ENCODE data around the gene ARL17A.
"Not testable (repeated sequence)": the region's sequence is repeated elsewhere in the genome, so short reads cannot be mapped to it uniquely, and the experiment has no call there.

Gene ARL17A

DNA sequence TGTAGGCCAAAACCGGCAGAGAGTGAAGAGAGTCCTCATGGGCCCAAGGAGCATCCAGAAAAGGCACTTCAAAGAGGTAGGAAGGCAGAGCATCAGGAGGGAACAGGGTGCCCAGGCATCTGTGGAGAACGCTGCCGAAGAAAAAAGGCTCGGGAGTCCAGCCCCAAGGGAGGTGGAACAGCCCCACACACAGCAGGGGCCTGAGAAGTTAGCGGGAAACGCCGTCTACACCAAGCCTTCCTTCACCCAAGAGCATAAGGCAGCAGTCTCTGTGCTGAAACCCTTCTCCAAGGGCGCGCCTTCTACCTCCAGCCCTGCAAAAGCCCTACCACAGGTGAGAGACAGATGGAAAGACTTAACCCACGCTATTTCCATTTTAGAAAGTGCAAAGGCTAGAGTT, 30.9 kb downstream of the ARL17A start:
- not testable (repeated sequence) for DNase-seq (ENCODE audit: low read depth)

DNA sequence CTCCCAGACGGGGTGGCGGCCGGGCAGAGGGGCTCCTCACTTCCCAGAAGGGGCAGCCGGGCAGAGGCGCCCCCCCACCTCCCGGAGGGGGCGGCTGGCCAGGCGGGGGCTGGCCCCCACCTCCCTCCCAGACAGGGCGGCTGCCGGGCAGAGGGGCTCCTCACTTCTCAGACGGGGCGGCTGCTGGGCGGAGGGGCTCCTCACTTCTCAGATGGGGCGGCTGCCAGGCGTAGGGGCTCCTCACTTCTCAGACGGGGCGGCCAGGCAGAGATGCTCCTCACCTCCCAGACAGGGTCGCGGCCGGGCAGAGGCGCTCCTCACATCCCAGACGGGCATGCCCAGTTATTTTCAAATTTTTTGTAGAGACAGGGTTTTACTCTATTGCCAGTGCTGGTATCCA, 44.8 kb downstream of the ARL17A start:
- DNase-seq (ENCODE audit: low read depth), result not testable (repeated sequence)

DNA sequence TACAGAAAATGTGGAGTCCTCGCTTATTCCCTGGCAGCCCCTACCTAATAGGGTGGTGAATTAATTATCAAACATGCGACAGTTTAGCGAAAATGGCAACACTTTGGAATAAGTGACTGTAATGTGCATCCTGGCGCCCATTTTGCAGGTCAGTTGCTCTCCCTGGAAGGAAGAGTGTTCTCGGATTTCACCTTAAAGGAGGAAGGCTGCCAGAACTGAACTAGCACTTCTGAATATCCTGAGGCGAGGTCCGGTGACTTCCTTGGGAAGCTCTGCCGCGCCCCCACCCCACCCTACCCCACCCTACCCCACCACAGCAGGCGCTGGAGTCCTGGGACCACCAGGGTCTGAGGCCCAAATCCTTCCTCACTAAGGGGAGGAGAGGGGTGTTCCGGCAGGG, 67.3 kb downstream of the ARL17A start, which contains the start of gene LRRC37A2:
TSS of gene LRRC37A2 (plus strand) at position 301 of the 400 bp plus-strand sequence. CDS start 245 bp downstream, outside the sequence.
- DNase-seq (ENCODE audit: low read depth), result not testable (repeated sequence)

DNA sequence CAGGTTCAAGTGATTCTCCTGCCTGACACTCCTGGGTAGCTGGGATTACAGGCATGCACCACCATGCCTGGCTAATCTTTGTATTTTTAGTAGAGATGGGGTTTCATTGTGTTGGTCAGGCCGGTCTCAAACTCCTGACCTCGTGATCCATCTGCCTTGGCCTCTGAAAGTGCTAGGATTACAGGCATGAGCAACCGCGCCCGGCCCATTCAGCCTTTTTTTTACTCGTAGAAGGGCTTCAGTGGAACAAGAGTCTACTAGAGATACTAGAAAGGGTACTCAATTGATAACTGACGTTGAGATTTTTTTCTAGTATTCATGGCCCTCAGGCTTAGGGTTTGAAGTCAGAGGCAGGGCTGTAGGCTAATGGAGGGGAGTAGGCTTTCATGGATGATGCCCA, 73.6 kb downstream of the ARL17A start:
- not testable (repeated sequence) for DNase-seq (ENCODE audit: low read depth)

DNA sequence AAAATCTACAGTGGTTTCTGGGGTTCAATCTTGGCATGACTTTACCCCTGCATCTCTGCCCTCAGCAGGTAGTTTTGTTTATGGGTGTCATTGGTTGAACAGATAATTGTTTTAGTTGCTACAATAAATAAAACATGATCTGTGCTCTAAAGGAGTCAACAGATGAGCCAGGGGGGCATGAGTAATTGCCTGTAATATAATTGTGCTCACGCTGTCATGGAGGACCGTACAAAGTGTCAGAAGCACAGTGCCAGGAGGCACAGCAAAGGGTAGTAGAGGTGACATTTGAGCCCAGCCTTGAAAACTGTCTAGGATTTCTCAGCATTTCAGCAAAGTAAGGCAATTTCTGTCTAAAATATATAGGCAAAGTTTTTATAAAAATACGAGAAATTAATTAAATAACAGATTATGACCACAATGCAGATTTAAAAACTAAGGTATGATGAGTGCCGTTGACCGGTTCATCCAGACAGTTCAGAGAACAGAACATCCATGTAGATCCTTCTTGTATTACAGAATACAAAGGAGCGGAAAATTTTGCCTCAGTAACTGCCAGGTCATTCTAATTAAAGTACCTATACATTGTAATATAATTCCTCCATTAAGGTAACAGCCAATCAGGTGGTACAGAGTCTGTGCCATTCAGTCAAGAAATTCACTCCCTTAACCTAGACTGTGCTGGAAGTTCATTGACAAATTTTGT, 79.9 kb downstream of the ARL17A start:
- DNase-seq (ENCODE audit: low read depth), result not testable (repeated sequence)

DNA sequence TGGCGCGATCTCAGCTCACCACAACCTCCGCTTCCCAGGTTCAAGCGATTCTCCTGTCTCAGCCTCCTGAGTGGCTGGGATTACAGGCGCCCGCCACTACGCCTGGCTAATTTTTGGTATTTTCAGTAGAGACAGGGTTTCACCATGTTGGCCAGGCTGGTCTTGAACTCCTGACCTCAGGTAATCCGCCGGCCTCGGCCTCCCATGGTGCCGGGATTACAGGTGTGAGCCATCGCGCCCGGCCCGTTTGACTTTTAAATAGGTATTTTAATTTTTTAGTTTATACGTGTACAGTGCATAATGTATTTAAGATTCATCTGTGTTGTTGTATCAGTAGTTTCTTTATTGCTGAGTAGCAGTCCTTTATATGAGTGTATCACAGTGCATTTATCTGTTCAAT, 87.5 kb downstream of the ARL17A start:
- not testable (repeated sequence) for DNase-seq (ENCODE audit: low read depth)

DNA sequence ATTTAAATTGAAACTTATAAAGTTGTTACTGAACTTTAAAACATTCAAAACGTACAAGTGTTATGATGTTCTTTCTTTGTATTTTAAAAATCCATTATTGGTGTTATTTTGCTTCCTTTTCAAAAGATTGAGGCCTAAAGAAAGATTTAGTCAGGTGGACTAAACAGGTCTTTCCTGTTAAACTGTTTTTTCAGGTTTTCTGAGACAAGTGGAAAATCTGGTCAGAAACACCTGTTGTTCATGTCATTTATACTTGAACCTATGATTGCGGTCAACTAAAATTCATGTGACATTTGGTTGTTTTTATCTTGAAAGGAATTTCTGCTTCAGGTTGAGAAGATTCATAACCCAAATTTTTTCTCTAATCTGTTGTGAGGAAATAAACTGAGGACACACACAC, 98.2 kb downstream of the ARL17A start:
- not testable (repeated sequence) for DNase-seq (ENCODE audit: low read depth)

DNA sequence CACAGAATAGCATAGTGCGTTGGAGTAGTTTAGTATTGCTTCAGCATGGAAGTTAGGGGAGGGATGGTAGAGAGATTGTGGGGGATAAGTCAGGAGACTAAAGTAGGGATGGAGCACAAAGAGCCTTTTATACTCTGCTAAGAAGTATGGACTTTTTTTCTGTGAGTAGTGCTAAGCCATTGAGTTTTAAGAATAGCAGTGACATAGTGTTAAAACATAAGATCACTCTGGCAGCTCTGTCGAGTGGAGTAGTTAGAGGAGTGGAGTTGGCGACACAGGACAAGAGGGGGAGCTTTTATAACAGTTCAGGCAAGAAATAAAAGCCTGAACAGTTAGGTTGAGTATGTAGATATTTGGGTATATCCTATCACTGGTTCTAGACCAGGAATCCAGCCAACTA, 100.7 kb downstream of the ARL17A start:
- not testable (repeated sequence) for DNase-seq (ENCODE audit: low read depth)

DNA sequence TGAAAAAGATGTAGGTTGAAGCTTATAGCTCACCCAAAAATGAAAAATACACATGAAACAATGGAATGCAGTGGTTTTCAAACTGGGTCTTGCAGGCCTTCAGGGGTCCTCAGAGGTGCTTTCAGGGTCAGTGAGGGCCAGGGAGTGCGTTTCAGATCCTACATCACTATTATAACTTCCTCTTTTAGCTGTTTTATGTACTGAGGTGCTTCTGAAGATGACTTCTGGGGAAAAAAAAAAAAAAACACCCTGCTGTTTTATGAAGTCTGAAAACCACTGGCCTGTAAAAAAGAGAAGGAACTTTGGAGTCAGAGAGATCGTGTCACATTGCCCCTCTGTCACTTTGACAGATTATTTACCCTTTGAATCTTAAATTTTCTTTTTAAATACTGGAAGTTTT, 103.9 kb downstream of the ARL17A start:
- DNase-seq (ENCODE audit: low read depth), result not testable (repeated sequence)

DNA sequence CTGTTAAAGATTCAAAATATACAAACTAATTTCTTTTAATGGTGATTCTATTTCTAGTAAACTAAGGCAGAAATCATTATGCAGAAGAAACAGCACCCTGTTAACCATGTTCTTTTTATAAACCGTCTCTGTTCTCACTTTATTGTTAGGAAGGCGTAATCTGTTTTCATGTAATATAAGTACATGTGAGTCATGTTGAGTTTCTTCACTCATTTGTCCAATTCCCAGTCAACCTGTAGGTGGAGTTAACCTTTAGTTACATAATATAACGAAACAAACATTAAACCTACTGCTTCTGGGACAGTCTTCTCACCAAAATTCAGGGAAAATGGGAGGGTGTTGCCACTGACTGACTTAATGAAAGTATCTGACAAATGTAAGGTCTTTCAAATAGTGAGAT, 105.0 kb downstream of the ARL17A start:
- not testable (repeated sequence) for DNase-seq (ENCODE audit: low read depth)

DNA sequence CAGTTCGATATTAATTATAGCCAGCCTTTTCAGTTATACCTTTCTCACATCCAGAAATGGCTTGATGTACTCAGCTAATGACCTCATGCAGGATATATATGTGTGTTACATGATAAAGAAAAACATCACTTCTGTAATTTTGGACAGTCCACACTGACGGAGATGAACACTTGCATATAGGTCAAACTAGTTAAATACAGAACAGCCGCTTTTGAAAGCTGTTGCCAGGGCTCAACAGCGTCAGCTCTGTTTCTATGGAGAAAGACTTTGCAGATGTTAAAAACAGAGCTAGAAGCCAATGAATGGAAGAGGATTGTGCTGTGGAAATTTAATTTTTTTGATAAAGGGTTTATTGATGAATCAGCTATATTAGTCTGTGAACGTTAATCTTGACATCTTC, 111.9 kb downstream of the ARL17A start:
- DNase-seq (ENCODE audit: low read depth), result not testable (repeated sequence)

All from non-pigmented ciliary epithelial cell (primary cell).